ENCODE data around the gene PAQR9.

The PAQR9 gene

DNA sequence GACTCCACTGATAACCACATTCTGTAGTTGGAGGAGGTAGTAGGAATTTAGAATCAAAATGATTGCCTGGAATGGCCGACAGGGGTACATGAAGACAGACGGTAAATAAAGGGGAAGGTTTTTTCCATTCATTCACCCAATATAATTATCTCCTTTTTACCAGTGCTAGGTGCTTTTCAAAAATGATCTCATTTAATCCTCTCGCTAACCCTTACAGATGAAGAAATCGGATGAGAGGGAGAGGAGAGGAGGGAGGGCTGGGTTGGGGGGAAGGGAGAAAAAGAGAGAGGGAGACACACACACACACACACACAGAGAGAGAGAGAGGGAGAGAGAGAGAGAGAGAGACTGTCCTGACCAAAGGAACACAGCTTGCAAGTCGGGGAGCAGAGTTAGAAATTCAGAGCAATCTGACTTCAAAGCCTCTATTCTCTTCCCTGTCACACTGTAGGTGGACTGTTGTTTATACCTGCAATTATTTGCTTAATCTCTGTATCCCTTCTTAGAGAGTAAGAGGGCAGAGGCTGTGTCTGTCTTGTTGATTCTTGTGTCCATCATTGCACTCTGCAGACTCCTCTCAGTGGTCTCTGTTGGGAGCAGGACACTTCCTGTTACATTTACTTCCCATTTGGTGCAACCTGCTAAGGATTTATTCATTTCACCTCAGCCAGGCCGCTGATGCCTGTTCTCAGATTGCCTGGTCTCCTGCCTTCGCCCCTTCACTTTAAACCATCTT lies 18.7 kb upstream of the PAQR9 start:
- DNase-seq: no peak

DNA sequence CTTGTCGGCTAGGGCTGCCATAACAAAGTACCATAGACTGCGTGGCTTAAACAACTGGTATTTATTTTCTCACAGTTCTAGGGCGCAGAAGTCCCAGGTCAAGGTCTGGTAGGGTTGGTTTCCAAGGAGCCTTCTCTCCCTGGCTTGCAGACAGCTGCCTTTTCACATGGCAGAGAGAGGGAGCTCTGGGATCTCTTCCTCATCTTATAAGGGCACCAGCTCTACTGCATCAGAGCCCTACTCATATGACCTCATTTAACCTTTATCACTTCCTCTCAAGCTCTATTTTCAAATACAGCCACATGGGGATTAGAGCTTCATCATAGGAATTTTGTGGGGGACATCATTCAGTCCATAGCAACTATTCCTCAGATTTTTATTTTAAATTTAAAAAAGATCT lies 17.6 kb upstream of the PAQR9 start:
- peak; percentile 75 for DNase-seq

DNA sequence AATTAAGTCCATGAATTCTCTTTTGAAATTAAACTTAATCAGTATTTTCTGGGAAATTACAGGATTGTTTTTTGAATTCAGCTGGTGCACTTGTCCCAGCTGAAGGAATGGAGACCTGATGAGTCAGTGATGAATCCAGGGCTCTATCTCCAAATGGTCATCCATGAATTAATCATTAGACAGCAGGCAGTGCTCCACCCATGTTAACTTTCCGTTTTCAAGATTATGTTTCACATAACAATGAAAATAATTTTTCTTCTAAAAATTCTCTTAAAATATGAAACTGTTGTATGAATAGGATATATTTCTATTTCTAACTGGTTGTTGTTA lies 13.9 kb upstream of the PAQR9 start:
- no peak for DNase-seq

DNA sequence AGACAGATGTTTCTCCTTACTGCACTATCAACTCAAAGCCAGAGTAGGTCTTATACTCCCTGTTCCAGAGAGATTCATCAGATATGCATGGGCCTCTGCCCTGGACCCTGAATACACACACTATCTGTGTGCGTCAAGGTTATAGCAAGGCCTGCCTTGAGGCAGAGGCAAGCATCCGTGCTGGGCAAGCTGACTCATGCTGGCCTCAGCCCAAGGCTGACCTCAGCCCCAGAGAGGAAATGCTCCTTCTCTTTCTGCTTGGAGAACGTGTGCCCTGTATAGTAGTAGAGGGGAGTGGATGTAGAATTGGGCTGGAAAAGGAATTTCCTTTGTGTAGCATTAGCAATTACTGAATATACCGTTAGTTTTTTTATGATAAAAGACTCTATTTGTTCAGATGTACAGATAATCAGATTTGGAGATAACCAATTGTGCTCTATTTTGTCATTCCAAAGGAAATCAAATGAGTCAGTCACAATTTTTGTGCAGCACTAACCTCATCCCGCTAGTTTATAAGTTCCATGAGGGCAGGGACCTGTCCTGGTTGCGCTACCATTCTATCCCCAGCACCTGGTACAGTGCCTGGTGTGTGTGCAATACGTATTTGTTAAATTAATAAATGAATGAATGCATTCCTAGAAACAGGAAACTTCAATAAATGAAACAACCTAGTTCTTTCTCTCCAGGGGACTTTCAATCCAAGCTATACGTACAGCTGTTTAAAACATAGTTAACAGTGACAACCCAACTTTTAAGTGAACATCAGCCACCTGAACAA lies 13.3 kb upstream of the PAQR9 start:
- DNase-seq: peak; percentile 91

DNA sequence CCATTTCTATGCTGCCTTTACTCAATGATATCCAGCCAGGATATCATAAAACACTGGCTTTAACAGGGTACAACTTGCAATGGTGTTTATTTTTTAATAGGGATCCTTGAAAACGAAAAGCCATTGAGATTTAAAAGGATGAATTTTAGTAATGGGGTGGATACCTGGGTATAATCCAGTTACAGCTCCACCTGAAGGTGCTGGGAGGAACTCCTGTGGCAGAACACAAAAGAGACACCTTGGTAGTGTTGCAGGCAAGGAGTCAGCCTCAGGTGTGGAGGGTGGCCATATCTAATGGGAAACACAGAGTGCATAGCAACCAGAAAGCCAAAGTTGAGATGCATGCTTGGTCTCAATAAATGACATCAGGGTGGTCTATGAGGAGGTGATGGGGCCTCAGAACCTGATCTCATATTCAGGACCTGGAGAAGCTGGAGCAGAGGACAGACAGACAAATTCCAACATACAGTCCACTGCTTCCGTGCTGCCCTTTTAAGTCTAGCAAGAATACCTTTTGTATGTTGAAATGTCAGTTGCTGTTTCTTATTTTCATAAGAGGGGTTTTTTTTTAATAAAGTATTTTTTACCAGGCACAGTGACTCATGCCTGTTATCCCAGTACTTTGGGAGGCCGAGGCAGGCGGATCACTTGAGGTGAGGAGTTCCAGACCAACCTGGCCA lies 12.0 kb upstream of the PAQR9 start:
- no peak for DNase-seq

DNA sequence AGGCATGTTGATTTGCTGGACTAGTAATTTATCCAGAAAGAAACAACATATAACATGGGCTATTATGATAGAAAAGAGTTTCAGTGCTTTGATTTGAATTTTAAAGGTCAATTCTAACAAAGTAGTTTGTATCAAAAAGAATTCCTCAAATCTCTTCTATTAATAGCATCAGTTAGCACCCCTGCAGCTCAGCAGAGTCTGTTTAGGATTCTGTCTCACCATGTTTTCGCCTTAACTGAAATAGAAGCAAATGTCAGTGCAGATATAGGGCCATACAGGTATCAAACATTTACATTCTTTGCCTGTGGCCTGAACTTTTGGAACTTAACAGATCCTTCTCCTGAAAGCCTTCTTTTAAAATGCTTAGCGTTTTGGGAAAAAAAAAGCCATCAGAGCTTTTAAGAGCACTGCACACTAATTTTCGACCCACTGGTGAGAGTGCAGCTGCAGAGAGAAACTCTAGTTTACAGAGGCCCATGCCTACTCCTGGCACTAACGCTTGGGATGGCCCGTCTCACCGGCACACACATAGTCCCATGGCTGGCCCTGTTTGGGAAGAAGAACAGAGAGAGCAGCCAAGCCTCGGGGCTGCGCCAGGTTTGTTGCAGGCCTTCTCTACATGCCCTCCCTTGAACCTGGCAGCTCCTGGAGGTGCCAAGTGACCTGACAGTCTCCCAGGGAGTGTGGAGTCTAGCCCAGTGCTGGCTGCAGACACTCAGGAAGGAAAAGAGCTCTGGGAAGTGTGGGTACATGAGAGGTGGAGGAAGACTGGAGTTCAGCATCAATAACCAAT lies 9.9 kb upstream of the PAQR9 start:
- no peak for DNase-seq

DNA sequence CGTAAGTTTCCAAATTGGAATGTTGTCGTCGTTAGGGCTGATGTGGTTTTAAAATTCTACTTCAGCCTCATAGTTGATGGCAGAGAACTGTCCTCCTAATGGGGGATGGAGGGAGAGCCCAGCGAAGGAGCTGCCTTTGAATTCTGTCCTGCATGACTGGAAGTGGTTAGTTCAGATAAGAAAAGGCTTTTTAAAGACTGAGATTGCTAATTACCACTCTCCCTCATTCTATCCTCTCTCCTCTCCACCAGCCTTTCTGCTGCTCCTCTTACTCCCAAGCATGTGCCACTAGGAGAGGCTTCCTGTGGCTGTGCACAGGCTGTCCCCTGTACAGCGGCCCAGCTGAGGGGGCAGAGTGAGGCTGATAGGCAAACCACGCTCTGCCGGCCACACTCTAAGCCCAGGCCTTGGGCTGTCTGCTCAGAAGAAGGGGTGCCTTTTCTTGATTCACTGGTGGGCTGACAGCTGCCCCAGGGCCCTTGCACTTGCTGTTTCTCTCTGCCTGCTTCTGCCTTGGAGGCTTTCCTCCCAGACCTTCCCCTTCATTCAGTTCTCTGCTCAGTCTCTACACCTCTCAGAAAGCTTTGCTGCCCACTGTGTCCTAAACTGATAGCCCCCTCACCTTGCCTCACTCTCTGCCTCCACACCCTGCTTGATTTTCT lies 8.7 kb upstream of the PAQR9 start:
- no peak for DNase-seq

DNA sequence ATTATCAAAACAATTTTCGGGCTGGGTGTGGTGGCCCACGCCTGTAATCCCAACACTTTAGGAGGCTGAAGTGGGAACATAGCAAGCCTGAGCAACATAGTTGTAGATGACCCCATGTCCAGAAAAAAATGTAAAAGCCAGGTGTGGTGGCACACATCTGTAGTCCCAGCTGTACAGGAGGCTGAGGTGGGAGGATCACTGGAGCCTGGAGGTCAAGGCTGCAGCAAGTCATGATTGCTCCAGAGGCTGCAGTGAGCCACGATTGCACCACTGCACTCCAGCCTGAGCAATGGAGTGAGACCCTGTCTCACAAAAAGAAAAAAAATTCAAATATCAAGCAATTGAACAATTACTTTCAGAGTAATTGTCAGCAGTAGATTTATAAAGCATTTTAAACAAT lies 8.0 kb upstream of the PAQR9 start:
- DNase-seq: no peak

DNA sequence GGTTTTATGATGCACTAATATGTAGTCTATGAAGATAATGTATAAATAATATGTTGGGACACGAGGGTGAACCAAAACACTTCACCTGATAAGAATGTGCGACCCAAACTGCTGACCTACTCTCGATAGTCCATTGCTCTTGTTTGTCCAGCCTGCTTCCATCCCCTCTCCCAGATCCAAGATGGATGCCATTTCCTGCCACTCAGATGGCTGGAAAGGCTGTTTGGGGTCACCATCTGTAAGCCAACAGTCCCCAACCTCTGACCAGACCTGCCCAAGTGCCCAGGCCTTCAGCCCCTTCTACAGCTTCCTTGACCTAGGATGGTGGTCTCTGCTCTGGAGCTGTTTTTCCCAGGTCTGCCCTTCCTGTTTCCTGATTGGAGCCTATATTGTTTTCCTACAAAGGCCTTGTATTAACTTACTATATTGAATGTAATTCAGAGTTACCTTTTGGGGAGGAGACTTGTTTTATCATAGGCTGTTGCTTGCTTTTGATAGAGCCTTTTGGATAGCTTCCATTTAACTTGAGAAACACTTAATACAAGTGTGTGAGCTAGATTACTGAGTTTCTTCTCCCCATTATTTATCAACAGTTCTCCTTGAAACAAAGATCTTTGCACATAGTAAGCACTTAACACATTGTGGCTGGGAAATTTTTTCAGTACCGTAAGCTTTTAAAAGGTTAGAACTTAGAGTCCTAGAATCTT lies 5.0 kb upstream of the PAQR9 start:
- no peak for DNase-seq

DNA sequence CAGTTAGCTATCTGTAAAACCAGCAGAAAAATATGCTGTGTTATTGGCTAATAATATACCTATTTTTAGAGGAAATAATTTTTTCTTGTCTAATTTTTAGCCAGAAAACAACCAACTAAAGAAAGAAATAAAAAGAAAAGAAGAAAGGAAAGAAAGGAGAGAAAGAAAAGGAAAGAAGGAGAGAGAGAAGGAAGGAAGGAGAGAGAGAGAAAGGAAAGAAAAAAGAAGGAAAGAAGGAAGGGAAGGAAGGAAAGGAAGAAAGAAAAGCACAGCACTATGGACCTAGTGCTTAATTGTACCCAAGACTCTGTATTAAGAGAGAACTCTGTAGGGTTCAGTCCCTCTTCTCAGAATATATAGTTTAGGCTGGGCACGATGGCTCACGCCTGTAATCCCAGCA lies 3.3 kb upstream of the PAQR9 start:
- DNase-seq: no peak

DNA sequence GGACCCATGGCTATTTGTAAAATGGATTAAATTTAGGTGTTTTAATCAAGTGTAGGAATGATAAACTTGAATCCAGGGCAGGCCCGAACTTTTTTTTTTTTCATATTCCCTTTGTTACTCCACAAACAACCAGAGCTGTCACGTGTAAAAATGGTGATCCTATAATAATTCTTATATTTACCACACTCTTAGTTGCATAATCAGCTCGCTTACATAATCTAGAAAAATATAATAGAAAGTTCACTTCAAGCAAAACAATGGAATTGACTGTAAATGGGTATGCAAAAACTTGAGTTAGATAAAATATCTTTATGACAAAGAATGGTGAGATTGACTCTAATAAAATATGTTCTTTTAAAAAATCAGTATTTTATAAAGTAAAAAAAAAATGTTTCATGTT lies 2.1 kb upstream of the PAQR9 start:
- peak; percentile 27 for DNase-seq

DNA sequence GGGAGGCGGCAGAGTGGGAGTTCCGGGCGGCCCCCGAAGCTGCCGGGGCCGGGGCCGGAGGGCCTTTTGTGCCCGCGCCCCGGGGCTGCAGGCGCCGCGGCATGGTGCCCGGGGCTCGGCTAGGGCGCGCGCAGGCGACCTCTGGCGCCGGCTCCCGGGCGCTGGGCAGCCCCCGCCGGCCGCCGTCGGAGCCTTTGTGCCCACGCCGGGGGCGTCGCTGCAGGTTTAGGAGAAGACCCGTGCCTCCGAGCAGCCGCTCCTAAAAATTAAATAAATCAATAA lies 299 bp downstream of the PAQR9 start:
- DNase-seq: no peak

DNA sequence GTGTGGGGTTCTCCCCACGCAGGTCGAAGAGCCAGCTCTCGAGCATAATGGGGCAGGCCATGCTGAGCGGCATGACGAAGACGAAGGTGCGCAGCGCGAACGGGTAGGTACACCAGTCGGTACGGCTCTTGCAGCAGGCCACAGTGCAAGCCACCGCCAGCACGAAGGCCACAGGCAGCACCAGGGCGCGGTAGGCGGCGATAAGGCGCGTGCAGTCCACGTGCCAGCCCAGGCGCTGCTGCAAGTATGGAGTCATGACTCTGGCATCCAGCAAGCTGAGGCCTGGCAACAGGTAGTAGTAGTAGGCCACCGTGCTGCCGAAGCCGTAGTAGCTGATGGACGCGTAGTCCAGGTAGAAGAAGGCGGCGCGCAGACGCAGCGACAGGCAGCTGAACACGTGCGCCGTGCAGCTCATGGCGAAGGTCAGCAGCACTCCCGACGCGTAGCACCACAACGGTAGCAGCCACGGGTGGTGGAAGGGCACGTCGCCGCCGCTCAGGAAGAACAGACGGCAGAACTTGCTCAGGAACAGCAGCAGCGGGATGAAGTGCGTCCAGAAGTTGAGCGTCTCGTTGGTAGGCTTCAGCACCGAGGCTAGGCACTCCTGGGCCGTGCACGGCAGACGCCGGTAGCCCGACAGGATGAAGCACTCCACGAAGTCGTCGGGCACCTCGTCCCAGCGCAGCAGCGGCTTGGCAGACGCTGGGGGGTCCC lies 797 bp downstream of the PAQR9 start:
- no peak for DNase-seq

DNA sequence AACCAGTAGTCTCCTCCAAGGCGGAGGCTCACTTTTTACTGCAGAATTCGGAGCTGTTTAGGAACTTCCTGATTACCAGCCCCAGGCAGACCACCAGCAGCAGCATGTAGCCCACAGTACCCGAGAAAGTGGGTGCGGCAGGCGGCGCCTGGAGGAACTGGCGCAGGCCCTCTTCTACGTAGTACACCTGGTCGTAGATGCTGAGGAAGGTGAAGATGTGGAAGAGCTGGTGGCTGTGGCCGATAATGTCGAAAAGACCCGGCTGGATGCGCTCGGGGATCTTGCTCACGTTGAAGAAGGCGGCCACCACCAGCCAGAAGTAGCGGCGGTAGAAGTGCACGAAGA lies 1.3 kb downstream of the PAQR9 start:
- no peak for DNase-seq

DNA sequence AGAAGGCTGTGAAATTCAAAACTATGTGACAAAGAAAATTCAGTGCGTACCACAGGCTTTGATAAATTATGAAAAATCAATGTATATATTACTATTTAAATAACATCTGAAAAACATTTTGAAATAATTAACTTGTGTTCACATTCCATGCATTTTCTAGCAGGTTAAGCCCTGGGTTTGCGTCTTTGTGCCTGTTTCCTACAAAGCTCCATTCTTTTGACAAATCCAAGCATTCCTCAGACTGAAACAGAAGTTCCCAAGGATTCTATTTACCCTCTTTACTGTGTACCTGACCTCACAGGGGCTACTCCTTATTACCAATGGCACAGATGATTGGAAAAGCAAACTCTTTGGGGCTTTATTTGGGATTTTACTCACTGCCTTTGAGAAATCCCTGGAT lies 1.9 kb downstream of the PAQR9 start:
- DNase-seq: no peak

DNA sequence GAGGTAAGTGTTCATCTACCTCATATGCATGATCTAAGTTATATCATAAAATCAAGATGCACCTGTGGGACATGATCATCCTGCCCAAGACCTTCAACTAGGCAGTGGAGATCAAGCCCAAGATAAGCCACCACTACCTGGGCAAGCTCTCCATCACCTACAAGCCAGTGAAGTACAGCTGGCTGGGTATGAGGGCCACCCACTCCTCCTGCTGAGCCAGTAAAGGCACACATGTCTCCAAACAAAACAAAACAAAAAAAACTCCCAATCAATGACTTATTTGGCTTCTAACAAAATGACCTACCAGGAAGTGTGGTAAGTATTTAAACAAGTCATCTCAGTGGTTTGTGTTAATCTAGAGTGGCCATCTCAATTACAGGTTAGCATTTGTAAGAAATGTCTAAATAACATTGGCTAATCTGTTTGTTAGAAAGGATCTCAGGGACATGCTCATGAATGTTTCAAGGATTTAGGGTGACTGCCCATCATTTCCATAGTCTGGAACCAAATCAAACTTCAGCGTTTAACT lies 3.1 kb downstream of the PAQR9 start:
- DNase-seq: no peak

DNA sequence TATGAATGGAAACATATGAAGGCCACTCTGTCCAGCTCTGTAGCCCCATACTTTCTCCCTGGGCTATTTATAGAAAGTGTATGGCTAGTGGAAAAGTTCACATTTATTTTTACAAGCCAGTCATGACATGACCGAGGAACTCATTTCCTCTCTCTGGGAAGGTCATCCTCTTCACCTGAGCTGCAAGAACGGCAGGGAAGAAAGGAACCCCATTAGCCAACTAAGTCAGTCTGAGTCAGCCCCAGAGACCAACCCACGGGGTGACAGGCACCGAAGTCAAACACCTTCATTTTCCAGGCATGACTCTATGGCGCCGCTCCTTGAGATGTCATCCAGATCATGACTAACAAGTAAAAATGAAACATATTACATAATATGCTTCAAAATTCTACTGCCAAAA lies 4.8 kb downstream of the PAQR9 start:
- peak; percentile 23 for DNase-seq

DNA sequence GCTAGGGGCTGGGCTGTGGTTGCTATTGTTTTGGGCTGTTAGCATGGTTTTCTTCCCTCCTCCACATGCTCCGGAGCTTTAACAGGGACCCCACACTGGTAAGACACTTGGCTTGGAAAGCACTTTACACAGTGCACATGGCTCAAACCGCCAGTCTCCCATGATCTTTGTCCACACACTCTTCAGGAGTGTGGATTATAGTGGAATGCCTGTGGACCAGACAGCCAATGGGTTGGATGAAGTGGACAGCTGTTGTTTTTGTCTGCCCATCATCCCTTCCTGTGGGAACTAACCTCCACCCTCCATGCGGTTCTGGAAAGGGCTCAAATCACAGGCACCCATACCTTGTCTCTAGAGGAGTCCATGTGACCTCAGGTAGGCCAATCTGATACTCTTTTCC lies 10.0 kb downstream of the PAQR9 start:
- DNase-seq: no peak

DNA sequence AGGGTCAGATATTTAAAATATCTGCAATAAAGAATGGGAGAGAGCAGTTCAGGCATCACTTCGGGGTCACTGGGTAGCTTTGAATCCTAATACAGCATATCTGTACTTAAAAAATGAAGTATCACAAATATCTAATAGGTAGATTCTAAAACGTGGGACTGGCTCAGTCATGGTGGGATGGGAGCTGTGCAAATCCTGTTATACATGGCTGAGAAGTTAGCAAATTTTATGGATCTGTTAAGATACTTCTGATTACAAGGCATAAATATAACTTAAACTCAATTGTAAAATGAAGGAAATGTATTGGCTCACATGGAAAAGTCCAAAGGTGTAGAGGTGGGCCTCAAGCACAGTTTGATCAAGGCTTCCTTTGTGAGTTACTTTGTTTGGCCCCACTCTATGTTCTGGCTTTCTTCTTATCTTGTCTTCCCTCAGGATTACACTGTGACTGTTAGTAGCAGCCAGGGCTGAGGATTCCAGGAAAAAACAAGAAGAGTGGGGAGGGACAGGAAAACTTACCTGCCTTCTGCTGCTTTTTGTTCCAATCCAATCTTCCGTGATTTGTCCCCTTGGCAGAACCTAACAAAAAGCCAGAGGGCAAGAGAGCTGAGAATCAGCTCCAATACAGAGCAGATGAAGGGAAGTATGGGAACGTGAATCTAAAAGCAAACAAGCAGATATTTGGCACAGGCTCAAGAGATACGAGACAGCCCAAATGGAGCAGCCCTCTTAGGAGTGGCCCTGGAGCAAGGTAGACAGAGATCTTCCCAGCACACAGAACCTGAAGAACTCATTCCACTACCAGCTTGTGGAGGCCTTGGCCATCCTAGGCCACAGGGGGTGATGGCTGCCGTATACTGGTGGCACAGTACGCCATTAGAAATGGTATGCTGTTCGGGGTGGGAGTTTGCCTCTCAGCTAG lies 10.9 kb downstream of the PAQR9 start:
- DNase-seq: no peak

DNA sequence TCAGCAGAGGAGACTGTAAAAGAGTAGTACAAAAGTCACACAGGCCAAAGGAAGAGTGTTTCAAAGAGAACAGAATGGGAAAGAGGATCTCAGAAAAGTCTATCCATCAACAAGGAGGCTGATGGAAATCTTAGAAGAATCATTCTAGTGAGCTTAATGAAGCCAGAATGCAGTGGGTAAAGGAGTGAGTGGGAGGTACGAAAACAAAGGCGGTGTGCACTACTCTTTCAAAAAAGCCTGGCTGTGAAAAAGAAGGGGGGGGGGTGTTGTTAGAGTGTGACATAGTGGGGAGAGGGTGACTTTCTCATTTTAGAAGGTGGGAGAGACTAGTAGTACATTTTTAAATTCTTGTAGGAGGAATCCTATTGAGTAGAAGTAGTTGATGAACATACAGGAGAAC lies 11.7 kb downstream of the PAQR9 start:
- no peak for DNase-seq

DNA sequence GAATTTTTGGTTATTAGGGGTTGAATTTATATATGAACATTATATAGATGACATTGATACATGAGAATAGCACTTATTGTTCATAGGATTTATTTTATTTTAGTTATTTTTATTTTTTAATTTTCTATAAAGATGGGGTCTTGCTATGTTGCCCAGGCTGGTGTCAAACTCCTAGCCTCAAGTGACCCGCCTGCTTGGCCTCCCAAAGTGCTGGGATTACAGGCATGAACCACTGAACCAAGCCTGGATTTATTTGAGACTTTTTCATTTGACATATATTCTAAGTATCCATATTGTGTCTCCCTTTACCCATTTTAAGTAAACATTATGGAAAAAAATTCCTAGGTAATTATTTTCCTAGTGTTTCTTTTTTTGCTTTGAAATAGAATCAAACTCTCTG lies 12.5 kb downstream of the PAQR9 start:
- no peak for DNase-seq
